Endothelial cell of umbilical vein (primary cell): ENCODE results near the gene SPTB.

Experiments
- CTCF ChIP-seq, 2 donors: IDR thresholded peaks; 1 replicate in 1 of 2; 2 replicates in 1 of 2; pipeline ENCODE4 v1.5.1; 2011; ENCODE audit warnings: low read length in 2 of 2, mild to moderate bottlenecking in 2 of 2, moderate library complexity in 2 of 2, control low read depth in 1 of 2, inconsistent platforms in 1 of 2, low read depth in 1 of 2; ENCODE audit not compliant: insufficient read depth in 1 of 2; ENCODE audit errors: extremely low read depth in 1 of 2
- EZH2 ChIP-seq: IDR thresholded peaks from 2 replicates; pipeline ENCODE4 v1.6.1; 2012; ENCODE audit warnings: borderline replicate concordance, low read depth, mild to moderate bottlenecking, moderate library complexity, low read length, inconsistent platforms; ENCODE audit not compliant: severe bottlenecking
- FOS ChIP-seq: IDR thresholded peaks from 2 replicates; pipeline ENCODE4 v1.6.1; 2011; ENCODE audit warnings: mild to moderate bottlenecking, low read length, moderate library complexity, borderline replicate concordance; ENCODE audit not compliant: insufficient read depth
- JUN ChIP-seq: IDR thresholded peaks from 2 replicates; pipeline ENCODE4 v1.6.1; 2011; ENCODE audit warnings: borderline replicate concordance, low read depth; ENCODE audit not compliant: insufficient read length, insufficient read depth
- MAX ChIP-seq: IDR thresholded peaks from 2 replicates; pipeline ENCODE4 v1.6.1; 2011; ENCODE audit not compliant: insufficient read depth, insufficient read length
- POLR2A ChIP-seq: IDR thresholded peaks from 2 replicates; pipeline ENCODE4 v1.6.1; 2012; ENCODE audit warnings: low read depth, mild to moderate bottlenecking, control low read depth, low read length

- TF ChIP-seq CTCF (IDR thresholded peaks at IDR 0.05; ENCODE audit: extremely low read depth in 1 of 2, insufficient read depth in 1 of 2, low read depth in 1 of 2, low read length in 2 of 2) (no peak), MAX (no peak), POLR2A (no peak), EZH2 (no peak), FOS (no peak), JUN (no peak)
These were observed 72.7 kb downstream of the SPTB start for GRCh38 chr14:64806862-64807495.
